ENCODE data around the gene HIVEP1.

DNA sequence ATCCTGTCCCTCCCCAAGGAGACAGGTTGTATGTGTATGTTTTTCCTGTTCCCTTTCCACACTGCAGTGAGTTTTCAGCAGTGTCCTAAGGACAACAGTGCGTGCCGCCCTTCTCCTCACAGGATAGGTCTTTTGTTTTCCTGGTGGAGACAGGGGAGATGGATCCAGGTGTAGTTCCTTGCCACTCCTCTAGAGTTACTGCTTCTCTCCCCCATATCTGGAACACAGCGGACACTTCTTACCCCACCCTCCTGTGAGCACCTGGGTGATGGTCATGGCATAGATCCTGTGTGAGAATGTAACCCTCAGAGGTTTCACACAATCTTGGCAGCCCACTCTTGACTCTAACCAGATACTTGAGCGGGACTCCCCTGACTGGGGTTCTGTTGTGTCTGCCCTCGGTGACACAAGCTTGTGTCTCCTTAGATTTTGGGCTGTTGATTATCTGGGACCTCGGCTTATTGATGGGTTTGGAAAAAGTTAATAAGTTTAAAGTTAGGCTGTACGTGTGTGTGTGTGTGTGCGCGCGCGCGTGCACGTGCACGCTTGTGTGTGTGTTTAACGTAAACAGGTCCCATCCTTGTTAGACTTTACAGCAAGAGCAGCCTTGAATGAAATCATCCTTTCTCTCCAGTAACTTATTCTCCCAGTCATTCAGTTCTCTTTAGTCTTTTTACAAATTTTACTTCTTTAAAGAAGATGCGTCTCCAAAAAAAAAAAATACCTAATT, 146.7 kb downstream of the HIVEP1 start:
- TF ChIP-seq, protein P1, sequence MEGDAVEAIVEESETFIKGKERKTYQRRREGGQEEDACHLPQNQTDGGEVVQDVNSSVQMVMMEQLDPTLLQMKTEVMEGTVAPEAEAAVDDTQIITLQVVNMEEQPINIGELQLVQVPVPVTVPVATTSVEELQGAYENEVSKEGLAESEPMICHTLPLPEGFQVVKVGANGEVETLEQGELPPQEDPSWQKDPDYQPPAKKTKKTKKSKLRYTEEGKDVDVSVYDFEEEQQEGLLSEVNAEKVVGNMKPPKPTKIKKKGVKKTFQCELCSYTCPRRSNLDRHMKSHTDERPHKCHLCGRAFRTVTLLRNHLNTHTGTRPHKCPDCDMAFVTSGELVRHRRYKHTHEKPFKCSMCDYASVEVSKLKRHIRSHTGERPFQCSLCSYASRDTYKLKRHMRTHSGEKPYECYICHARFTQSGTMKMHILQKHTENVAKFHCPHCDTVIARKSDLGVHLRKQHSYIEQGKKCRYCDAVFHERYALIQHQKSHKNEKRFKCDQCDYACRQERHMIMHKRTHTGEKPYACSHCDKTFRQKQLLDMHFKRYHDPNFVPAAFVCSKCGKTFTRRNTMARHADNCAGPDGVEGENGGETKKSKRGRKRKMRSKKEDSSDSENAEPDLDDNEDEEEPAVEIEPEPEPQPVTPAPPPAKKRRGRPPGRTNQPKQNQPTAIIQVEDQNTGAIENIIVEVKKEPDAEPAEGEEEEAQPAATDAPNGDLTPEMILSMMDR (IDR thresholded peaks at IDR 0.05): no peak
- no peak for TF ChIP-seq POLR2A (IDR thresholded peaks at IDR 0.05)
- no peak for TF ChIP-seq POLR2AphosphoS5 (IDR thresholded peaks at IDR 0.05)
